SK-N-SH treated with all-trans-retinoic acid at 6 μM for 48 hours (cell line): ENCODE results near the gene RCBTB1.

Experiments
- ATAC-seq: fragments of 200-7000 bp; cut with Tn5 transposase; 3 replicates; pipeline ENCODE4 v1.9.1; 2020; ENCODE audit warnings: mild to moderate bottlenecking, moderate library complexity
- ARNTL ChIP-seq: fragments of 450-650 bp; formaldehyde crosslinking; IDR thresholded peaks from 2 replicates; pipeline ENCODE4 v1.5.0; 2020; ENCODE audit warnings: low read depth, mild to moderate bottlenecking, moderate library complexity, borderline replicate concordance
- BACH2 ChIP-seq: fragments of 250-450 bp; sonication (Bioruptor Pico); IDR thresholded peaks from 2 replicates; pipeline ENCODE4 v1.9.0; 2021; ENCODE audit warnings: mild to moderate bottlenecking, borderline replicate concordance
- CSDC2 ChIP-seq: fragments of 250-450 bp; sonication (Bioruptor Pico); IDR thresholded peaks from 2 replicates; pipeline ENCODE4 v1.5.0; 2020; ENCODE audit warnings: mild to moderate bottlenecking, moderate library complexity
- GLIS3 ChIP-seq: fragments of 250-450 bp; sonication (Bioruptor Pico); IDR thresholded peaks from 2 replicates; pipeline ENCODE4 v1.5.0; 2020; ENCODE audit warnings: mild to moderate bottlenecking, moderate library complexity
- OSR1 ChIP-seq: fragments of 250-450 bp; sonication (Bioruptor Pico); IDR thresholded peaks from 2 replicates; pipeline ENCODE4 v1.8.0; 2022; ENCODE audit warnings: moderate library complexity, mild to moderate bottlenecking, inconsistent platforms
- PPARA ChIP-seq: fragments of 250-450 bp; sonication (Bioruptor Pico); IDR thresholded peaks from 2 replicates; pipeline ENCODE4 v1.5.0; 2020; ENCODE audit warnings: mild to moderate bottlenecking, borderline replicate concordance
- RARB ChIP-seq: fragments of 250-450 bp; sonication (Bioruptor Pico); IDR thresholded peaks from 2 replicates; pipeline ENCODE4 v1.8.0; 2021; ENCODE audit warnings: mild to moderate bottlenecking, moderate library complexity
- SNAI2 ChIP-seq: fragments of 250-450 bp; sonication (Bioruptor Pico); IDR thresholded peaks from 2 replicates; pipeline ENCODE4 v1.5.0; 2020; ENCODE audit warnings: mild to moderate bottlenecking, moderate library complexity
- TCF4 ChIP-seq: fragments of 250-450 bp; sonication (Bioruptor Pico); IDR thresholded peaks from 2 replicates; pipeline ENCODE4 v1.8.0; 2021; ENCODE audit warnings: mild to moderate bottlenecking, moderate library complexity, borderline replicate concordance
- TOX ChIP-seq: fragments of 250-450 bp; sonication (Bioruptor Pico); IDR thresholded peaks from 2 replicates; pipeline ENCODE4 v1.8.0; 2021; ENCODE audit warnings: mild to moderate bottlenecking, moderate library complexity, borderline replicate concordance
- ZC3H10 ChIP-seq: fragments of 250-450 bp; sonication (Bioruptor Pico); IDR thresholded peaks from 2 replicates; pipeline ENCODE4 v1.5.1; 2021; ENCODE audit warnings: mild to moderate bottlenecking, moderate library complexity
- ZFP30 ChIP-seq: fragments of 450-650 bp; formaldehyde crosslinking; IDR thresholded peaks from 2 replicates; pipeline ENCODE4 v1.5.0; 2022; ENCODE audit warnings: mild to moderate bottlenecking, moderate library complexity
- ZNF565 ChIP-seq: fragments of 450-650 bp; formaldehyde crosslinking; conservative IDR thresholded peaks from 2 replicates; pipeline ENCODE4 v1.5.0; 2020; ENCODE audit warnings: low read depth, mild to moderate bottlenecking, moderate library complexity
- ZNF70 ChIP-seq: fragments of 450-650 bp; formaldehyde crosslinking; IDR thresholded peaks from 2 replicates; pipeline ENCODE4 v1.5.0; 2020; ENCODE audit warnings: mild to moderate bottlenecking, moderate library complexity
- ZNF8 ChIP-seq: fragments of 450-650 bp; formaldehyde crosslinking; IDR thresholded peaks from 2 replicates; pipeline ENCODE4 v1.5.0; 2020; ENCODE audit warnings: mild to moderate bottlenecking, moderate library complexity
- TF ChIP-seq, protein P1 (sequence below): fragments of 250-450 bp; sonication (Bioruptor Pico); IDR thresholded peaks from 2 replicates; pipeline ENCODE4 v1.8.0; 2021; ENCODE audit warnings: low read depth, mild to moderate bottlenecking, moderate library complexity, borderline replicate concordance
- TF ChIP-seq, protein P2 (sequence below): fragments of 250-450 bp; sonication (Bioruptor Pico); IDR thresholded peaks from 2 replicates; pipeline ENCODE4 v1.5.1; 2021; ENCODE audit warnings: mild to moderate bottlenecking, moderate library complexity
- TF ChIP-seq, protein P3 (sequence below): fragments of 250-450 bp; sonication (Bioruptor Pico); IDR thresholded peaks from 2 replicates; pipeline ENCODE4 v1.5.1; 2020; ENCODE audit warnings: low read depth, mild to moderate bottlenecking, moderate library complexity
- TF ChIP-seq, protein P4 (sequence below): fragments of 250-450 bp; sonication (Bioruptor Pico); IDR thresholded peaks from 2 replicates; pipeline ENCODE4 v1.8.0; 2020; ENCODE audit warnings: mild to moderate bottlenecking, moderate library complexity, borderline replicate concordance

RCBTB1 gene

DNA sequence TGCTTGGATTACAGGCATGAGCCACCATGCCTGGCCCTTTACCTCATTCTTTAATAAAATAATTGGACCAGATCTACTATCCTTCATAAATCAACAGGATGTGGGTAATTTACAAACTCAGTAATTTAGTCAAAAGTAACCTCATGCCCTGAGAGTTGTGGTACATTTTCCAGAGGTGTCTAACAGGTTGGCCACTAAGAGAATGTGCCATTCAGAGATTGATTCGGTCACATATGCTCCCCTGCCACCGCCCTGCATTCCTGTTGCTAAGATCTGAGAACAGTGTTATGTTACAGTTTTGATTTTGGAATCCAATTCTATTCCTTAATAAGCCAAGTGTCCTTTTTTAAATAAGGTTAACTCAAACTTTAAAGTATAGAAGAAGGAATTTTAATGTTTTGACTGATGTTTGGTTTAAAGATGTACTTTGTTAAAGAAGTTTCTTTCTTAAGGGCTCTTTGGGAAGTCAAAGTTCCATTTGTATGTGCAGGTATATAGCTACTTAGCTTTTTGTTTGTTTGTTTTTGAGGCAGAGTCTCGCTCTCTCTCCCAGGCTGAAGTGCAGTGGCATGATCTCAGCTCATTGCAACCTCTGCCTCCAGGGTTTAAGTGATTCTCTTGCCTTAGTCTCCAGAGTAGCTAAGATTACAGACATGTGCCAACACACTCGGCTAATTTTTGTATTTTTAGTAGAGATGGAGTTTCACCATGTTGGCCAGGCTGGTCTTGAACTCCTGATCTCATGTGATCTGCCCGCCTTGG lies 60.4 kb downstream of the RCBTB1 start (continued):
- TF ChIP-seq, protein P1, sequence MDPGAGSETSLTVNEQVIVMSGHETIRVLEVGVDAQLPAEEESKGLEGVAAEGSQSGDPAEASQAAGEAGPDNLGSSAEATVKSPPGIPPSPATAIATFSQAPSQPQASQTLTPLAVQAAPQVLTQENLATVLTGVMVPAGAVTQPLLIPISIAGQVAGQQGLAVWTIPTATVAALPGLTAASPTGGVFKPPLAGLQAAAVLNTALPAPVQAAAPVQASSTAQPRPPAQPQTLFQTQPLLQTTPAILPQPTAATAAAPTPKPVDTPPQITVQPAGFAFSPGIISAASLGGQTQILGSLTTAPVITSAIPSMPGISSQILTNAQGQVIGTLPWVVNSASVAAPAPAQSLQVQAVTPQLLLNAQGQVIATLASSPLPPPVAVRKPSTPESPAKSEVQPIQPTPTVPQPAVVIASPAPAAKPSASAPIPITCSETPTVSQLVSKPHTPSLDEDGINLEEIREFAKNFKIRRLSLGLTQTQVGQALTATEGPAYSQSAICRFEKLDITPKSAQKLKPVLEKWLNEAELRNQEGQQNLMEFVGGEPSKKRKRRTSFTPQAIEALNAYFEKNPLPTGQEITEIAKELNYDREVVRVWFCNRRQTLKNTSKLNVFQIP (CRISPR knock-in tag), result no peak
- no peak for TF ChIP-seq ZNF8 (CRISPR knock-in tag)

DNA sequence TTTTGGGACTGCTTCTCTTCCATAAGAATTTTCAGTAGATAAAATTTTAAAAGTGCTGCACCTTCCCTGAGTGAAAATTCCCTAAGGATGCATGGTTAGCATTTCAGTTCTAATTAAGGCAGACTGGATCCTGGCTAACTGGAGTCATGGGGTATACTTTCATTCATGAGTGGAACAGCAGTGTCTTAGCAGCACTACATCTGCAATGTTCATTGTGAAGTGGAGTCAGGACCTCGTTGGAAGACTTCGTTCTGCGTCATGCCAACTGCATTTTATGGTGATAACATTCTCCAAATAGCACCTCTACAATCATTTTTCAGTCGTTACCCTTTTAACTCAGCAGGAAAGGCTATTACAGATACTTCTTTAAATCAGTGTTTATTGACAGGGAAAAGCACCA lies 64.1 kb downstream of the RCBTB1 start:
- ATAC-seq, result no peak
- no peak for TF ChIP-seq RARB (CRISPR knock-in tag)
- TF ChIP-seq CSDC2 (CRISPR knock-in tag), result no peak
- no peak for TF ChIP-seq ZNF565
- TF ChIP-seq, protein P2, sequence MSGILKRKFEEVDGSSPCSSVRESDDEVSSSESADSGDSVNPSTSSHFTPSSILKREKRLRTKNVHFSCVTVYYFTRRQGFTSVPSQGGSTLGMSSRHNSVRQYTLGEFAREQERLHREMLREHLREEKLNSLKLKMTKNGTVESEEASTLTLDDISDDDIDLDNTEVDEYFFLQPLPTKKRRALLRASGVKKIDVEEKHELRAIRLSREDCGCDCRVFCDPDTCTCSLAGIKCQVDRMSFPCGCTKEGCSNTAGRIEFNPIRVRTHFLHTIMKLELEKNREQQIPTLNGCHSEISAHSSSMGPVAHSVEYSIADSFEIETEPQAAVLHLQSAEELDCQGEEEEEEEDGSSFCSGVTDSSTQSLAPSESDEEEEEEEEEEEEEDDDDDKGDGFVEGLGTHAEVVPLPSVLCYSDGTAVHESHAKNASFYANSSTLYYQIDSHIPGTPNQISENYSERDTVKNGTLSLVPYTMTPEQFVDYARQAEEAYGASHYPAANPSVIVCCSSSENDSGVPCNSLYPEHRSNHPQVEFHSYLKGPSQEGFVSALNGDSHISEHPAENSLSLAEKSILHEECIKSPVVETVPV, result no peak
- TF ChIP-seq, protein P3, sequence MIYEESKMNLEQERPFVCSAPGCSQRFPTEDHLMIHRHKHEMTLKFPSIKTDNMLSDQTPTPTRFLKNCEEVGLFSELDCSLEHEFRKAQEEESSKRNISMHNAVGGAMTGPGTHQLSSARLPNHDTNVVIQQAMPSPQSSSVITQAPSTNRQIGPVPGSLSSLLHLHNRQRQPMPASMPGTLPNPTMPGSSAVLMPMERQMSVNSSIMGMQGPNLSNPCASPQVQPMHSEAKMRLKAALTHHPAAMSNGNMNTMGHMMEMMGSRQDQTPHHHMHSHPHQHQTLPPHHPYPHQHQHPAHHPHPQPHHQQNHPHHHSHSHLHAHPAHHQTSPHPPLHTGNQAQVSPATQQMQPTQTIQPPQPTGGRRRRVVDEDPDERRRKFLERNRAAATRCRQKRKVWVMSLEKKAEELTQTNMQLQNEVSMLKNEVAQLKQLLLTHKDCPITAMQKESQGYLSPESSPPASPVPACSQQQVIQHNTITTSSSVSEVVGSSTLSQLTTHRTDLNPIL (CRISPR knock-in tag), result no peak
- no peak for TF ChIP-seq SNAI2 (CRISPR knock-in tag)
- no peak for TF ChIP-seq TOX (CRISPR knock-in tag)
- TF ChIP-seq PPARA (CRISPR knock-in tag), result no peak
- TF ChIP-seq ZNF8 (CRISPR knock-in tag), result no peak
- TF ChIP-seq ARNTL (CRISPR knock-in tag), result no peak

DNA sequence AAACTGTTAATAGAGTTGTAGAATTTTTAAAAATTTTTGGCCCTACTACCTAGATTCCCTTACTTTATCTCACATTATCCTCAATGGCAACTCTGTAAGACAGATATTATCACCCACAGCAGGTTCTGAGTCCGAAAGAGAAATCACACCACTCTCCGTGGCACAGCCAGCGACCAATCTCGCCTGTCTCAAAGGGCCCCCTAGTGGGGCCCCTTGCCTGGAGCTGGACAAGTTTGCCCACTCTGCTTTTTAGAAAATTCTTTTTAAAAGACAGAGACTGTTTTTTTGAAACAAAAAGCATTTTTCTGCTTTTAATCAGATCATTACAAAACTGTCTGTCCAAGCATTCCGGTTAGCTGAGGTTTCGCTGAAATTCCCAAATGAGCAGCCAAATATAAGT lies 67.9 kb downstream of the RCBTB1 start:
- ATAC-seq, result no peak
- TF ChIP-seq, protein P1 (CRISPR knock-in tag), result no peak
- TF ChIP-seq ZNF70, result no peak
- TF ChIP-seq, protein P4, sequence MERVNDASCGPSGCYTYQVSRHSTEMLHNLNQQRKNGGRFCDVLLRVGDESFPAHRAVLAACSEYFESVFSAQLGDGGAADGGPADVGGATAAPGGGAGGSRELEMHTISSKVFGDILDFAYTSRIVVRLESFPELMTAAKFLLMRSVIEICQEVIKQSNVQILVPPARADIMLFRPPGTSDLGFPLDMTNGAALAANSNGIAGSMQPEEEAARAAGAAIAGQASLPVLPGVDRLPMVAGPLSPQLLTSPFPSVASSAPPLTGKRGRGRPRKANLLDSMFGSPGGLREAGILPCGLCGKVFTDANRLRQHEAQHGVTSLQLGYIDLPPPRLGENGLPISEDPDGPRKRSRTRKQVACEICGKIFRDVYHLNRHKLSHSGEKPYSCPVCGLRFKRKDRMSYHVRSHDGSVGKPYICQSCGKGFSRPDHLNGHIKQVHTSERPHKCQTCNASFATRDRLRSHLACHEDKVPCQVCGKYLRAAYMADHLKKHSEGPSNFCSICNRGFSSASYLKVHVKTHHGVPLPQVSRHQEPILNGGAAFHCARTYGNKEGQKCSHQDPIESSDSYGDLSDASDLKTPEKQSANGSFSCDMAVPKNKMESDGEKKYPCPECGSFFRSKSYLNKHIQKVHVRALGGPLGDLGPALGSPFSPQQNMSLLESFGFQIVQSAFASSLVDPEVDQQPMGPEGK, result no peak
- no peak for TF ChIP-seq OSR1 (CRISPR knock-in tag)
- no peak for TF ChIP-seq GLIS3 (CRISPR knock-in tag)
- TF ChIP-seq, protein P2, result no peak
- TF ChIP-seq, all 23 proteins: peak for 0

DNA sequence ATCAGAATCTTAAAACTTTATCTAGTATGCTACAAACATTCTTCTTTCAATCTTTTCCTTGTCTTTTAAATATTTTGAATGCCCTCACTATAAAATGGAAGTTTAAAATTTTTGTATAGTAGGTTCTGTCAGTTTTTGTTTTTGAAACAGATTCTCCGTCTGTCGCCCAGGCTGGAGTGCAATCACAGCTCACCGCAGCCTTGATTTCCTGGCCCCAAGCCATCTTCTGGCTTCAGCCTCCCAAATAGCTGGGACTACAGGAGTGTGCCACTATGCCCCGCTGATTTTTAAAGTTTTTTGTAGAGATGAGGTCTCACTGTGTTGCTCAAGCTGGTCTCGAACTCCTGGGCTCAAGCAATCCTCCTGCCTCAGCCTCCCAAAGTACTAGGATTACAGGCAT lies 68.9 kb downstream of the RCBTB1 start:
- no peak for ATAC-seq
- no peak for TF ChIP-seq PPARA (CRISPR knock-in tag)
- TF ChIP-seq, protein P2, result no peak
- no peak for TF ChIP-seq BACH2 (CRISPR knock-in tag)
- no peak for TF ChIP-seq ZFP30 (CRISPR knock-in tag)
- no peak for TF ChIP-seq ZC3H10 (CRISPR knock-in tag)
- TF ChIP-seq GLIS3 (CRISPR knock-in tag), result no peak
- TF ChIP-seq TCF4, result no peak
- TF ChIP-seq, protein P4, result no peak
- no peak for TF ChIP-seq ARNTL (CRISPR knock-in tag)
- TF ChIP-seq OSR1 (CRISPR knock-in tag), result no peak
- TF ChIP-seq, protein P3 (CRISPR knock-in tag), result no peak
- TF ChIP-seq ZNF8 (CRISPR knock-in tag), result no peak
- no peak for TF ChIP-seq SNAI2 (CRISPR knock-in tag)
